ES-I3 (cell line): ENCODE measurements around the gene ZCWPW1.

Experiments used
- H3K36me3 ChIP-seq: 2 replicates; pipeline ENCODE4 v1.6.1; 2013; ENCODE audit warnings: mild to moderate bottlenecking, low read length, control low read depth, moderate library complexity; ENCODE audit not compliant: insufficient read depth
- H3K4me1 ChIP-seq: 2 replicates; pipeline ENCODE4 v1.6.1; 2013; ENCODE audit warnings: mild to moderate bottlenecking, control low read depth, low read length; ENCODE audit not compliant: insufficient read depth
- H3K9ac ChIP-seq: 2 replicates; pipeline ENCODE4 v1.6.1; 2013; ENCODE audit warnings: low read depth, mild to moderate bottlenecking, low read length, moderate library complexity
- H3K9me3 ChIP-seq: 2 replicates; pipeline ENCODE4 v1.6.1; 2013; ENCODE audit warnings: mild to moderate bottlenecking, low read length, moderate library complexity; ENCODE audit not compliant: control insufficient read depth, insufficient read depth

ZCWPW1 gene

GRCh38 chr7:100432621-100433275, 4.2 kb upstream of the ZCWPW1 start:
- H3K9ac ChIP-seq, result no peak overlapping the region

GRCh38 chr7:100432053-100432452, 3.5 kb upstream of the ZCWPW1 start:
- Histone ChIP-seq H3K4me1 (no peaks in the 10 kb centered on the region; the same call in 1 of the 2 replicates), H3K9me3 (no peaks in the 10 kb centered on the region), H3K36me3 (0 out of 2 replicates have a peak, but pooled peaks cover 10% of the 10 kb centered on the region), H3K9ac (0 out of 2 replicates have a peak overlapping the region, but pooled peaks have one; percentile 13)

More at GRCh38 chr7:100432621-100433275, 4.2 kb upstream of the ZCWPW1 start:
- Histone ChIP-seq H3K36me3 (0 out of 2 replicates have a peak, but pooled peaks cover 10% of the 10 kb centered on the region), H3K4me1 (no peaks in the 10 kb centered on the region; the same call in 1 of the 2 replicates), H3K9me3 (no peaks in the 10 kb centered on the region)

- no peaks in the 10 kb centered on the region; the same call in 1 of the 2 replicates for H3K4me1 ChIP-seq
- H3K9me3 ChIP-seq, result no peaks in the 10 kb centered on the region
- 0 out of 2 replicates have a peak, but pooled peaks cover 10% of the 10 kb centered on the region for H3K36me3 ChIP-seq
- H3K9ac ChIP-seq, result peak overlapping the region; percentile 14; the same call in 1 of the 2 replicates
Measured at GRCh38 chr7:100431286-100431735, 2.8 kb upstream of the ZCWPW1 start.

- Histone ChIP-seq H3K4me1 (no peaks in the 10 kb centered on the region; the same call in 1 of the 2 replicates), H3K9me3 (no peaks in the 10 kb centered on the region), H3K9ac (peak overlapping the region; percentile 75), H3K36me3 (0 out of 2 replicates have a peak, but pooled peaks cover 10% of the 10 kb centered on the region)
Measured at GRCh38 chr7:100430493-100431285, 2.2 kb upstream of the ZCWPW1 start.

- Histone ChIP-seq H3K4me1 (no peaks in the 10 kb centered on the region; the same call in 1 of the 2 replicates), H3K36me3 (0 out of 2 replicates have a peak, but pooled peaks cover 10% of the 10 kb centered on the region)
Measured at GRCh38 chr7:100429637-100430492, 1.4 kb upstream of the ZCWPW1 start, which contains the start of gene MEPCE. MEPCE (plus strand) TSS chr7:100429831; CDS start chr7:100430019, 188 bp downstream.

GRCh38 chr7:100428967-100429636, 599 bp upstream of the ZCWPW1 start:
- H3K36me3 ChIP-seq, result 0 out of 2 replicates have a peak, but pooled peaks cover 10% of the 10 kb centered on the region
- no peaks in the 10 kb centered on the region; the same call in 1 of the 2 replicates for H3K4me1 ChIP-seq
- no peaks in the 10 kb centered on the region for H3K9me3 ChIP-seq
- peak overlapping the region; percentile 85 for H3K9ac ChIP-seq

More at GRCh38 chr7:100429637-100430492, 1.4 kb upstream of the ZCWPW1 start, which contains the start of gene MEPCE:
- peak within 1 kb of the TSS; percentile 85 for H3K9ac ChIP-seq
- no peaks in the 10 kb centered on the region for H3K9me3 ChIP-seq

GRCh38 chr7:100427762-100428198, 723 bp downstream of the ZCWPW1 start:
- H3K9me3 ChIP-seq, result no peaks in the 10 kb centered on the region
- H3K4me1 ChIP-seq, result no peaks in the 10 kb centered on the region; the same call in 1 of the 2 replicates
- H3K9ac ChIP-seq, result peak overlapping the region; percentile 85; the same call in 1 of the 2 replicates
- H3K36me3 ChIP-seq, result 0 out of 2 replicates have a peak, but pooled peaks cover 6% of the 10 kb centered on the region

GRCh38 chr7:100426516-100426915, 2.0 kb downstream of the ZCWPW1 start:
- H3K4me1 ChIP-seq, result no peaks in the 10 kb centered on the region; the same call in 1 of the 2 replicates
- no peaks in the 10 kb centered on the region for H3K36me3 ChIP-seq
- H3K9ac ChIP-seq, result no peak overlapping the region
- H3K9me3 ChIP-seq, result no peaks in the 10 kb centered on the region

GRCh38 chr7:100425347-100425746, 3.2 kb downstream of the ZCWPW1 start:
- H3K9me3 ChIP-seq, result no peaks in the 10 kb centered on the region
- no peak overlapping the region for H3K9ac ChIP-seq
- no peaks in the 10 kb centered on the region for H3K4me1 ChIP-seq
- H3K36me3 ChIP-seq, result no peaks in the 10 kb centered on the region

- Histone ChIP-seq H3K36me3 (no peaks in the 10 kb centered on the region), H3K9me3 (no peaks in the 10 kb centered on the region), H3K9ac (no peak overlapping the region), H3K4me1 (no peaks in the 10 kb centered on the region)
Measured at GRCh38 chr7:100423315-100423714, 5.2 kb downstream of the ZCWPW1 start.

- H3K9ac ChIP-seq, result no peak overlapping the region
- no peaks in the 10 kb centered on the region for H3K4me1 ChIP-seq
- no peaks in the 10 kb centered on the region for H3K9me3 ChIP-seq
- no peaks in the 10 kb centered on the region for H3K36me3 ChIP-seq
Measured at GRCh38 chr7:100419660-100420226, 8.8 kb downstream of the ZCWPW1 start.

GRCh38 chr7:100418930-100419659, 9.4 kb downstream of the ZCWPW1 start:
- no peak overlapping the region for H3K9ac ChIP-seq
- H3K9me3 ChIP-seq, result no peaks in the 10 kb centered on the region
- no peaks in the 10 kb centered on the region for H3K36me3 ChIP-seq
- H3K4me1 ChIP-seq, result no peaks in the 10 kb centered on the region
